Left ventricle myocardium superior (tissue), 1 donor: Measurements from ENCODE around the gene GORASP2. TPM values are rescaled to one million over a fixed set of nuclear protein-coding genes. Genes with fewer than 3 reads are reported as not detected.
"Not testable (repeated sequence)": the region's sequence is repeated elsewhere in the genome, so short reads cannot be mapped to it uniquely, and the experiment has no call there.

Experiments used
- ATAC-seq: fragments of 200-7000 bp; cut with Tn5 transposase; one replicate; pipeline ENCODE4 v1.9.1; 2020; ENCODE audit warnings: mild to moderate bottlenecking, moderate library complexity
- DNase-seq: peaks from one replicate; pipeline ENCODE4 v3.0.0-alpha.2; 2020
- intact Hi-C: fragments of 100-400 bp; cut with micrococcal nuclease; formaldehyde crosslinking; loops from one replicate; pipeline ENCODE4 v1.11.0; 2022
- long read RNA-seq: library from polyadenylated mRNA; unstranded; transcript quantifications from one replicate; pipeline ENCODE4 v2.0.0, GENCODE V29; 2021
- total RNA-seq: library from RNA; stranded (reverse); fragmentation: NEBNext Ultra II Directional; extraction: Animal tissue kit (Norgen Biotek cat#: 25700); gene quantifications from one replicate; pipeline ENCODE4 v1.2.1, GENCODE V29; 2021
- donor health status: DM: no; HTN: yes; CAD: no; lungs with severe emphysema.

The GORASP2 gene
- total RNA-seq = 59.0 TPM
- long read RNA-seq, transcript GORASP2-201 (10 exons, 3,173 nt) = major isoform, 16 of 41 reads
- long read RNA-seq, partial matches to known transcripts = 21 of 41 reads
- long read RNA-seq, other reads (novel, unspliced or antisense) = 2 of 41 reads

DNA sequence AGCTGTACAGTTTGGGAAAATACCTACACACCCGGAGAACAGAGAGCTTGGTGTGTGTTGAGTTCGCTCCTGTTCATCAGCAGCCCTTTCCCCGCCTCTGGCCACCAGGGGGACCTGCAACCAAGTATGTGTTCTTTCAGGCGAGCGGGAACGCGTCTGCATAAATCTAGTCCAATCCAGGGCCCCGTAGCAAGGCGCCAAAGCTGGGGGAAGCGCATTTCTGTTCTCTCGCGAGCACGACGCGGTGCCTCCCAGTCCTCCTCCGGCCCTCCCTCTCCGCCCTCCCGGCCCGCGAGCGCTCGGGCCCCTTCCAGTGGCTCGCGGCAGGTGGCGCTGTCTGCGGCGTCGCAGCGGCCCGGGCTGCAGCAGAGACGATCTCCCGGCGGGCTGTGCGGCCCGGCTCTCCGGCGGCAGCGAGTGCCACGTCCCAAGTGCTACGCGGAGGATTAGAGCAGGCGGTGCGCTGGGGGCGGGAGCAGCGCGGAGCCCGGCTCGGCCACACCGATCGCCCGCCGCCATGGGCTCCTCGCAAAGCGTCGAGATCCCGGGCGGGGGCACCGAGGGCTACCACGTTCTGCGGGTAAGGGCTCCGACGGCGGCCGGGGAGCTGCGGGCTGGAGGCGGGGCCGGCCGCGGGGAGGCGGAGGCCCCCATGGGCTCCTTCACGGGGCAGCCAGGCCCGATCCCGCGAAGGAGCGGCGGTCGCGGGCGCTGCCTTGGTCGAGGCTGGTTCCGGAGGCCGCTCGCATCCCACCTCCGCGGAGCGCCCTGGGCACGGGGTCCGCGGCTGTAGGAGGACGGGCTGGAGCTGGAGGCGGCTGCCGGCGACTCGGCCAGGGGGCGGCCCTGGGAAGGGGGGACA is at the start of gene GORASP2:
TSS of gene GORASP2 (plus strand) at position 430 of the 862 bp plus-strand sequence. CDS start at position 518, 88 bp downstream.
- ATAC-seq (peak; percentile 96), DNase-seq (peak; percentile 98)
- intact Hi-C loops = no loop called here

DNA sequence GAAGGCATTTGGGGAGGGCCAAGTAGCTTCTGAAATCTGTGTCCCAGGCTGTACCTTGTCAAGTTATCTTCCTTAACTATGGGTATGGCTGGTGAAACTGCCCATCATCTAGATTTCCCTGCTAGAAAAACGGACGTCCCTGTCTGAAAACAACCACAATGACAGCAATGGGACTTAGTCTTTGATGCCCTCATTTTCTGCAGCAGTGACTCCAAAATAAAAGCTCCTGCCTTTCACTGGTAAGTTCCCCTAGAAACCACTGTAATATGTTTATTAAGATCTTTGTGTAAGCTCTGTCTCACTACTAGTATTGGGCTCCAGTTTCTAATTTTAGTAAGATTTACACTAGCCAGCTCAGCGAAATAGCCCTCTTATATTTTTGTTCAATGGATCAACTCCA is 47.2 kb upstream of the GORASP2 start:
- intact Hi-C loops = no loop called here
- DNase-seq = no peak
- ATAC-seq = no peak

DNA sequence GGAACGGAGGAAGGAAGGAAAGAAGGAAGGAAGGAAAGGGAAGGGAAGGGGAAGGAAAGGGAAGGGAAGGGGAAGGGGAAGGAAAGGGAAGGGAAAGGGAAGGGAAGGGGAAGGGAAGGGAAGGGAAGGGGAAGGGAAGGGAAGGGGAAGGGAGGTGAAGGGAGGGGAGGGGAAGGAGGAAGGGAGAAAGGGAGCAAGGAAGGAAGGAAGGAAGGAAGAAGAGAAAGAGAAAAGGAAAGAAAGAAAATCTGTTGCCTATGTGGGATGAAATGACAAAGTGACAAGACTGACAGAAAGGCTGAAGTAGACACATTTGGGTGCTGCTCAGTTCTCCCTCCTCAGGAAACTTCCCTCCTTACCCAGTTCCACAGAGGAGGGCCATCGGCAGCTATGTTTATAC is 46.3 kb upstream of the GORASP2 start:
- ATAC-seq = no peak
- no peak for DNase-seq
- intact Hi-C loops = no loop called here

DNA sequence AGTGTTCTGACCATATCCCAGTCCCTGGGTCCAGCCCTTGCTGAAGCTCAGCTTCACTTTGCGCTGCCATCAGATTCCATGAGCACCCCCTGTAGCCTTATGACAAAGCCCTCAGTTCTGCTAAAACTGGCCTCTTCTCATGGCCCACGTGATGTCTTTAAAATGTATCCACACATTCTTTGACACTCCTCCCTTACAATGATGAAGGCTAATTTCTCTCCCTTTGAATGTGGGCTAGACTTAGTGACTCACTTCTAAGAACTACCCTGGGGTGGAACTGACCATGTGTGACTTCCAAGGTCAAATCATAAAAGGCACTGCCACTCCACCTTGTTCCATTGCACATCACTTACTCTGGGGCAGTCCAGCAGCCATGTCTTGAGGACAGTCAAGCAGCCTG is 45.4 kb upstream of the GORASP2 start:
- intact Hi-C loops = no loop called here
- no peak for DNase-seq
- ATAC-seq = no peak

GRCh38 chr2:170885130-170885791 is 43.8 kb upstream of the GORASP2 start:
- no peak for DNase-seq
- ATAC-seq = no peak
- intact Hi-C loops = no loop called here

DNA sequence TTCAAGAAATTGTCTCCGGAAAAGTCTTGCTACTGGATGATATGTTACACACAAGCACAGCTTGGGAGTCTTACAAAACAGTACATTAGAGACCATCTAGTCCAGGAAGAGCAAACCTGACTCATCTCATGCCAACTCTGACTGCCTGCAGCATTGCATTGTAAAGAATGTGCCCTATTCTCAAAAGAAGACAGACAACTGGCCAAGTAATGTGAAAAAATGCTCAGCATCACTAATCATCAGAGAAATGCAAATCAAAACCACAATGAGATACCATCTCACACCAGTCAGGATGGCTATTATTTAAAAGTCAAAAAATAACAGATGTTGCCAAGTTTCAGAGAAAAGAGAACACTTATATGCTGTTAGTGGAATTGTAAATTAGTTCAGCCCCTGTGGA is 42.7 kb upstream of the GORASP2 start:
- DNase-seq (no peak), ATAC-seq (no peak)
- intact Hi-C loops = no loop called here

GRCh38 chr2:170887496-170887895 is 41.6 kb upstream of the GORASP2 start:
- intact Hi-C loops = no loop called here
- ATAC-seq = no peak
- DNase-seq = no peak

- ATAC-seq (no peak), DNase-seq (no peak)
- intact Hi-C loops = no loop called here
Measured at GRCh38 chr2:170887896-170888295, 41.2 kb upstream of the GORASP2 start.

- intact Hi-C loops = no loop called here
- ATAC-seq (no peak), DNase-seq (no peak)
Measured at GRCh38 chr2:170891893-170892292, 37.2 kb upstream of the GORASP2 start.

DNA sequence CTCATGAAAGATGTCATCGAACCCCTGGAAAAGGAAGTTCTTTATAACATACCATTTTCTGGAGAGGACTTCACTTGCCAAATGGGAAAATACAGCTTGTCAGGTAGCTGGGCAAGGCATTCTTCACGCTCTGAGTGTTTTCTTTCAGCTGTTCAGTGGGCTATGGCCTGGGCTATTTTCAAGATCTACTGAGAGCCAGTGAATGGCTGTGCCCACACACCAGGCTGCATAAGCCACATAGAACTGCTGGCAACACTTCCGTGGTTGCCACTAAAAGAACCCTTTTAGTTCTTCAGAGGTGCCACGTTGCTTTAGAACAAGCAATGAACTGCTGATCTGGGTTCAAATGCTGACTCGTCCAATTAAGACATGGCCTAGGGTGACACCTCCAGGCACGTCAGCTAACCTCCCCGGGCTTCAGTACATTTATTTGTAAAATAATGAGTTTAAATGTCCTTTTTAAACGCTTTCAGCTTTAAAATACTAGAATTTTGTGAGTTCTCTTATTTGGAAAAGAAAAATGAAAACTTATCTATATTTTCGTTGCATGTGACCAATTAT is 36.6 kb upstream of the GORASP2 start:
- DNase-seq = no peak
- no peak for ATAC-seq

GRCh38 chr2:170895023-170895757 is 33.9 kb upstream of the GORASP2 start:
- ATAC-seq (no peak), DNase-seq (no peak)
- intact Hi-C loops = no loop called here

More for the DNA sequence above, 36.6 kb upstream of the GORASP2 start:
- intact Hi-C loops = no loop called here

DNA sequence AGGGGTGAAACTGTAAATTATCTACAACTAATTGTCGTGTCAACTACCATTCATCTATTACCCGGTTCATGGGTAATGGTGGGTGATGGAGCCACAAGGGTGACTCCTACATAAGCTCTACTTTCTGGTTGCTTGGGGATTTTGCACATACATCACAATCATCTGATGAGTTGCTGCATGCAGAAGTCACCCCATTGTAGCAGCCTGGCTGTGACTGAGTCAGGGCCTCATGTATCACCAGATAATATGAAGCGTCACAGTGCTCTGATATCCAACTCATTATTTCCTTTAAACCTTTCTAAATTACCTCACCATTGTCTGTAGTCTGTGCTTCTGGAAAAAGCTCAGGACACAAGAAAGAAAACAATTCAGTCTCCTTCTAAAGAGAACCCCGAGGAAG is 32.4 kb upstream of the GORASP2 start:
- intact Hi-C loops = no loop called here
- DNase-seq (no peak), ATAC-seq (no peak)

- intact Hi-C loops = no loop called here
- no peak for ATAC-seq
- DNase-seq = no peak
Measured at GRCh38 chr2:170897108-170897507, 31.9 kb upstream of the GORASP2 start.

GRCh38 chr2:170905864-170906263 is 23.2 kb upstream of the GORASP2 start:
- no peak for ATAC-seq
- intact Hi-C loops = no loop called here
- no peak for DNase-seq

- no peak for ATAC-seq
- no peak for DNase-seq
- intact Hi-C loops = no loop called here
Measured at GRCh38 chr2:170911314-170911889, 17.7 kb upstream of the GORASP2 start.

DNA sequence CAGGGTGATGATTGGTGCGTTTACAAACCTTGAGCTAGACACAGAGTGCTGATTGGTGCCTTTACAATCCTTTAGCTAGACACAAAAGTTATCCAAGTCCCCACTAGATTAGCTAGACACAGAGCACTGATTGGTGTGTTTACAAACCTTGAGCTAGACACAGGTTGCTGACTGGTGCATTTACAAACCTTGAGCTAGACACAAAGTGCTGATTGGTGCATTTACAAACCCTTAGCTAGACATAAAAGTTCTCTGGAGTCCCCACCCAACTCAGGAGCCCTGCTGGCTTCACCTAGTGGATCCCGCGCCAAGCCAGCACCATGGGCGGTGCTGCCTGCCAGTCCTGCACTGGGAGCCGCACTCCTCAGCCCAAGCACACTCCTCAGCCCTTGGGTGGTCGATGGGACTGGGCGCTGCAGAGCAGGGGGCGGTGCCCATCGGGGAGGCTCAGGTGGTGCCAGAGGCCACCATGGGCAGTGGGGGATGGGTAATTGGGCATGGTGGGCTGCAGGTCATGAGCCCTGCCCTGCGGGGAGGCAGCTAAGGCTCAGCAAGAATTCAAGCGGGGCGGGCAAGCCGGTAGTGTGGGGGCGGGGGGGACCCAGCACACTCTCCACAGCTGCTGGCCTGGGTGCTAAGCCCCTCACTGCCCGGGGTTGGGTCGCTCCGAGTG is 13.9 kb upstream of the GORASP2 start:
- intact Hi-C loops, ATAC-seq, DNase-seq: not testable (repeated sequence)

DNA sequence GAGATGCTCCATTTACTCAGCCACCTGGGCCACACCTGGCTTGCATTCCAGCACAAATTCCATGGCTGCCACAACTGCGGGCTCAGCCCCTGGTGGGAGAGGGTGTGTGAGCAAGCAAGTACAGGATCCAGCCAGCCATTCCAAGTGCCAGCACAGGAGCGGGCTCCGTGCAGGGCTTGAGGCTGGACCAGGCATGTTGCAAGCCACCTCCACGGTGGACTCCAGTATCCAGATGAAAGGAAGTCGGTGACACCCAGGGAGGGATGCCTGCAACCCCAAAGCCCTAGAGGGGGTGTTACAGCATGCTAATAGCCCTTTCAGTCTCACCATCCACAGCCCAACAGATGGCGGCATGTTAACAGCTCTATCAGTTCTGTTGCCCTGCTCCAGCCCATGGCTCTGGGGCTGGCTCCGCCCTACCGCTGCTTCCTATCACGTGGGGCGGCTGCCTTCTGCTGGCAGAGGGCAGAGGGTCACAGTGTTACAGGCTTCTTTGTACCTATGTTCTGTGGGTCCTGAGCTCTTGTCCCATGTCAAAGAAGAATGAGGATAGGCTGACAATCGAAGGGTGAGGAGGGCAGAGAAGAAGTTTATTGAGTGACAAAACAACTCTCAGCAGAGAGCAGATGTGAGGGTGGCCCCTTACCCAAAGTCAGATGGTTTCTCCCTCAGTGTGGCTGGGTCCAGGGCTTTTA is 11.7 kb upstream of the GORASP2 start:
- ATAC-seq (no peak), DNase-seq (no peak)
- intact Hi-C loops = no loop called here

- no peak for DNase-seq
- intact Hi-C loops = no loop called here
- no peak for ATAC-seq
Measured at GRCh38 chr2:170917957-170918356, 11.1 kb upstream of the GORASP2 start.
